Duodenal mucosa (tissue), 2 donors: Measurements from ENCODE around the gene DNASE2B.

Source experiments
- H3K27ac ChIP-seq: one replicate; pipeline ENCODE4 v1.7.0; 2013; ENCODE audit warnings: low read depth, low read length
- H3K27me3 ChIP-seq, 2 donors: one replicate each; pipeline ENCODE4 v1.7.0; 2013; ENCODE audit warnings: low read length in 2 of 2, control low read depth in 1 of 2; ENCODE audit not compliant: insufficient read depth in 2 of 2, control insufficient read depth in 1 of 2
- H3K36me3 ChIP-seq, 2 donors: one replicate each; pipeline ENCODE4 v1.7.0; 2013; ENCODE audit warnings: low read length in 2 of 2, control low read depth in 1 of 2; ENCODE audit not compliant: insufficient read depth in 2 of 2, control insufficient read depth in 1 of 2
- H3K4me1 ChIP-seq, 2 donors: one replicate each; pipeline ENCODE4 v1.7.0; 2013; ENCODE audit warnings: low read length in 2 of 2, control low read depth in 1 of 2; ENCODE audit not compliant: insufficient read depth in 2 of 2, control insufficient read depth in 1 of 2
- H3K4me3 ChIP-seq, 2 donors: one replicate each; pipeline ENCODE4 v1.7.0; 2013; ENCODE audit warnings: low read length in 2 of 2, low read depth in 1 of 2
- H3K9ac ChIP-seq, 2 donors: one replicate each; pipeline ENCODE4 v1.7.0; 2013; ENCODE audit warnings: low read length in 2 of 2, low read depth in 1 of 2
- H3K9me3 ChIP-seq, 2 donors: one replicate each; pipeline ENCODE4 v1.7.0; 2013; ENCODE audit warnings: low read length in 2 of 2, control low read depth in 1 of 2; ENCODE audit not compliant: control insufficient read depth in 1 of 2

DNASE2B gene

DNA sequence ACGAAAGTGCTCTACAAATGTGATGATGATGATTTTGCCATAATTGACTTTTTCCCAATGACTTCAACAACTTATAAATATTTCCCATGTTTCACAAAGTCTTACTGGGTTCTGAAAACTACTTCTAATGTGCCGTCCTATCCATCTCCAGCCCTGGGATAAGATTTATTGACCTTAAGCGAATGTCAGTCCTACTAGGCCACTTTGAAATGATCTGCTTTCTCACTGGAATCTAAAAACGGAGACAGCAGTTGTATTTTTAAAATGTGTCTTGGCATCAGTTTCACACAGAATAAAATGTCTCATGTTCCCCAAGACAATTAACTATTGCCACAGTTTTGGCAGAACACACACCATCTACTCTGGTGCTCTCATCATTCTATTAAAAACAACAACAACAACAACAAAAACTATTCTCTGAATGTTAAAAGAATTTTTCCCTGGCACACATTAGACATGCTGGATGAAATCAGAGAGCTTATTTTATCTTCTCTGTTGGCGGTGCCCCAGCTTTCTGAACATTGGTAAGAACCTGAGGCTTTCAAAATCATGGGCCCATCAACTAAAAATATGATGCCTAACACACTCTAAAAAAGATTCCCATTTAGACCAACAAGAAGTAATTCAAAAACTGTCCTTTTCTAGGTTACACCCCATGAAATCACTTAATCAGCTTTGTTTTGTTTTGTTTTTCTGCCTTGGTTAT, 23.1 kb upstream of the DNASE2B start:
- Histone ChIP-seq H3K9ac (no peak overlapping the region), H3K36me3 (no peaks in the 10 kb centered on the region), H3K27me3 (no peaks in the 10 kb centered on the region), H3K4me1 (no peaks in the 10 kb centered on the region), H3K4me3 (no peak overlapping the region), H3K9me3 (no peaks in the 10 kb centered on the region), H3K27ac (no peak overlapping the region)

DNA sequence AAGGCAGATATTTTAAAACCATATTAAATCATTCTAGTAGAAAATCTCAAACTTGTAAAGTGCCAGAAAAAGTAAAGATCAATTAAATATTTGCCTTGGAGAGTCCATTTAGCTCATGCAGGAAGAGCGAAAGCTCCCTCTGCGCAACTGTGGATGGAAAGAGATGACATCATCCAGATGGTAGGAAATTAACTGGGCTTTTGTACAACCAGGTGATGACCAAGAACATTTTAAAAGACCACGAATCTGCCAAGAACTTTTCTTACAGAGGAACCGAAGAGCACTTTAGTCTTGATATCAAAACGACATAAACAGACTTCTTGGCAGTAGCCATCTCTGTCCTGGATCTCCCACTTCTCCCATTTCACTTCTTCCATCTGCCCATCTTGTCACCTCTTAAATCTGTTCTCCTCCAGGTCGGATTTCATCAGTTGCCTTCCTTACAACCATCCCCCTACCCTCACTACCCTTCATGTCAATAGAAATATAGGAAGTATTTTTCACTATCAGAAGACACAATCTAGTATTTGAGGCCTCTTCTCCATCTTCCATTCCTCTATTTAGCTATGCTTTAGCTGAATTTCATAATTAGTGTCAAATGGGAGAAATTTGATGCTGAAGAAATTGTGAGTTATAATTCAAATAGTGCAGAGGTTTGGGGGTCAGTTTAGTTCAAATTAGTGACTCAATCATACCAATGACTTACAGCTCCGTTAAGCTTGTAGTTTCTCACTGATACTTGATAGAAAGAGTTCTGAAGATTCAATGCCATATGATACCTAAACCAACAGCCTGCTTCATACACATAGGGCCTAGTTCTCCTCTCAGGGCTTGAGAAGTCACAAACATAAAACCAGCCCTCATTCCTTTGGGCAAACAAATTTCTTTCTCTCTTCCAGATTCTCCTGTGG, 22.0 kb upstream of the DNASE2B start:
- no peak overlapping the region for H3K27ac ChIP-seq
- H3K9me3 ChIP-seq: no peaks in the 10 kb centered on the region
- H3K9ac ChIP-seq: no peak overlapping the region
- H3K4me3 ChIP-seq: no peak overlapping the region
- H3K36me3 ChIP-seq: no peaks in the 10 kb centered on the region
- H3K27me3 ChIP-seq: no peaks in the 10 kb centered on the region
- H3K4me1 ChIP-seq: no peaks in the 10 kb centered on the region

GRCh38 chr1:84377480-84378095, 20.7 kb upstream of the DNASE2B start:
- H3K4me3 ChIP-seq: no peak overlapping the region
- H3K36me3 ChIP-seq: no peaks in the 10 kb centered on the region
- no peak overlapping the region for H3K27ac ChIP-seq
- no peak overlapping the region for H3K9ac ChIP-seq
- no peaks in the 10 kb centered on the region for H3K27me3 ChIP-seq
- H3K4me1 ChIP-seq: no peaks in the 10 kb centered on the region
- no peaks in the 10 kb centered on the region for H3K9me3 ChIP-seq

- H3K9ac ChIP-seq: no peak overlapping the region
- no peaks in the 10 kb centered on the region for H3K9me3 ChIP-seq
- H3K27ac ChIP-seq: no peak overlapping the region
- H3K4me3 ChIP-seq: no peak overlapping the region
- no peaks in the 10 kb centered on the region for H3K27me3 ChIP-seq
- no peaks in the 10 kb centered on the region for H3K36me3 ChIP-seq
- no peaks in the 10 kb centered on the region for H3K4me1 ChIP-seq
These were observed 19.0 kb upstream of the DNASE2B start for GRCh38 chr1:84379138-84379916.

DNA sequence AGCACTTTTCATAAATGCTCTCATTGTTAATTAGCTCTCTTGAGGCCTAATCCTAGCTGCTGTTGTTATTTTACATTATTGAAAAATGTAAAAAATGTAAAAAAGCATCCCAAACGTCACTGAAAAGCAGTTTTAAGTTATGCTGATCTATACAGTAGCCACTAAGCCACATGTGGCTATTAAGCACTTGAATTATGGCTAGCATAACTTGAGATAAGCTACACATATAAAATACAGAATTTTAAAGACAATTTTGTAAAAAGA, 18.4 kb upstream of the DNASE2B start:
- H3K9me3 ChIP-seq: no peaks in the 10 kb centered on the region
- no peaks in the 10 kb centered on the region for H3K4me1 ChIP-seq
- H3K27me3 ChIP-seq: no peaks in the 10 kb centered on the region
- no peaks in the 10 kb centered on the region for H3K36me3 ChIP-seq
- H3K4me3 ChIP-seq: no peak overlapping the region
- H3K27ac ChIP-seq: no peak overlapping the region
- H3K9ac ChIP-seq: no peak overlapping the region

DNA sequence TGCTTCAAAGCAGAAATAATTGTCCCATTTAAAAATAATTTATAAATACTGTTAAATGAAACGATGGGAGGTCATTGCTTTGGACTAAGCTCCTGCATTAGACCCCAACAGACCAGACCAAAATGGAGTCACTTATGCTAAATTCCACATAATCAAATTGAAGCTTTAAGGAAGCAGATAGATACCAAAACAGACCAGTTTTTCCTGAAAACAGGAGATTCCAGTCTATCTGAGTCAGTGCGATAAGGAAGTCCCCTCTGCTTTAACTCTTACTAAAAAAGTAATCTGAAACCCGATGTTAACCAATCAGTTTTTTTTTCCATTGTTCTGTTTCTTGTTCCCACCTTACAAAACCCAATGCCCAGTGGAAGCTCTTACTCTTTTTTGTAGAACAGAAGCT, 16.2 kb upstream of the DNASE2B start:
- Histone ChIP-seq H3K4me1 (no peaks in the 10 kb centered on the region), H3K9me3 (no peaks in the 10 kb centered on the region), H3K27me3 (no peaks in the 10 kb centered on the region), H3K27ac (no peak overlapping the region), H3K4me3 (no peak overlapping the region), H3K36me3 (no peaks in the 10 kb centered on the region), H3K9ac (no peak overlapping the region)

DNA sequence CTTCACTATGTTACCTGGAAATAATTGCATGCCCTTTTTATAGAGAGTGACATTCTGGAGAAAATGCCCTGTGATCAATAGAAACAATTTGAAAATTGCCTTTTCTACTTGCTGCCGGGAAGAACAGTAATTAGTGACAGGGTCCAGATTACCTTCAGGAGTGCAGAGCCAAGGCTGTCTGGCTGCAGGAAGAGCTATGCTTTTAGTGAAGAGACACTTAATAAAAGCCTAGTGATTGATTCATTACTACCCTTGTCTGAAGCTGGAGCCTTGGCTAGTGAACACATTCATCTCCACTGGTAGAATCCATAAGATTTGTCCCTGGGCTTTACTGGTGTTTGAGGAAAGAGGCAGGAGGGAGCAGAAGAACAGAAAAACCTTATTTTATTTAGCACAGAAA, 12.9 kb upstream of the DNASE2B start:
- Histone ChIP-seq H3K27ac (no peak overlapping the region), H3K27me3 (no peaks in the 10 kb centered on the region), H3K9ac (no peak overlapping the region)

DNA sequence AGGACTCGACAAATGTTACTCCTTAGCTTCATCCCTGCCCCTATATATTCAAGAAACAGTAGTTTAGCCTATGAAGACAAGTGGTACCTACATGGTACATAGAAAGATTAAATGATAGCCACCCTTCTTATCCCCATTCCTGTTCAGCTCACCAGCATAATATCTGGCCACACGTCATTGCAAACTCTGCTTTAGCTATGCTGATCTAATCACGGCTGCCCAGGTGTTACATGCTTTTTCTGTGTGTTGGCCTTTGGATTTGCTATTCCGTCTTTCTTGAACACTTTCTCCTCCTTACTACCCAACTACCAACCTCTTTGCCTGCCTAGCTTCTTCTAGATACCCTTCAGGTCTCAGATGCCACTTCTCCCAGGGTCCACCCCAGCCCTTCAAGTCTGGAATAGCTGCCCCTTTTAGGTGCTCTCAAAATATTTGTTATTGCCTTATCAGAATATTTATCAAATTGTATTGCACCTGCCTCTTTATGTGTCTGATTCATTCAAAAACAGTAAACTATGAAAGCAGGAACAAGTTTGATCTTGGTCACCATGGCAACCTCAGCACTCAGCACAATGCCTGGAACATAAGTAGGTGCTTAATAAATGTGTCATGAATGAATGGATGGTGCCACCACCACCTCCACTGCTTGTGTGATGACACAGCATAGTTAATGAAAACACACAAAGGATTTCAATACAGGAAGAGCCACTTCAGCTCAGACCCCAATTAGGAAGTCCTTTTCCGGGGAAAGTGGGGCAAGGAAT, 11.4 kb upstream of the DNASE2B start:
- H3K9ac ChIP-seq: no peak overlapping the region
- H3K9me3 ChIP-seq: no peaks in the 10 kb centered on the region
- H3K27ac ChIP-seq: no peak overlapping the region
- H3K4me3 ChIP-seq: no peak overlapping the region
- no peaks in the 10 kb centered on the region for H3K36me3 ChIP-seq
- no peaks in the 10 kb centered on the region for H3K4me1 ChIP-seq
- no peaks in the 10 kb centered on the region for H3K27me3 ChIP-seq

More for the DNA sequence above, 12.9 kb upstream of the DNASE2B start:
- no peaks in the 10 kb centered on the region for H3K36me3 ChIP-seq
- H3K4me3 ChIP-seq: no peak overlapping the region
- no peaks in the 10 kb centered on the region for H3K9me3 ChIP-seq
- H3K4me1 ChIP-seq: no peaks in the 10 kb centered on the region

GRCh38 chr1:84387480-84388163, 10.7 kb upstream of the DNASE2B start:
- H3K27ac ChIP-seq: no peak overlapping the region
- H3K36me3 ChIP-seq: no peaks in the 10 kb centered on the region
- no peak overlapping the region for H3K9ac ChIP-seq
- no peaks in the 10 kb centered on the region for H3K27me3 ChIP-seq
- H3K4me1 ChIP-seq: no peaks in the 10 kb centered on the region
- H3K9me3 ChIP-seq: no peaks in the 10 kb centered on the region
- no peak overlapping the region for H3K4me3 ChIP-seq
